A549 (cell line): ENCODE data around the gene RHAG. TPM values are rescaled to one million over a fixed set of nuclear protein-coding genes. Genes with fewer than 3 reads are reported as not detected.
"Not testable (repeated sequence)": the region's sequence is repeated elsewhere in the genome, so short reads cannot be mapped to it uniquely, and the experiment has no call there.

Experiments used
- ATAC-seq, 2 experiments: fragments of 200-7000 bp in 1 of 2; fragments of >200 bp in 1 of 2; cut with Nextera tagmentation in 1 of 2; cut with Tn5 transposase in 1 of 2; 3 replicates each; pipeline versions ENCODE4 v1.8.0 to v1.9.1; 2018 to 2020; ENCODE audit warnings: mild to moderate bottlenecking in 1 of 2, moderate library complexity in 1 of 2
- CTCF ChIA-PET: fragments of 300-600 bp; sonication (Branson Sonifier 250); formaldehyde crosslinking; extraction: SDS; loops from one replicate; lab custom pipeline; 2021; ENCODE audit warnings: antibody characterized with exemption, inconsistent platforms; lab: Yijun Ruan, JAX
- POLR2A ChIA-PET: fragments of 350-600 bp; formaldehyde crosslinking; extraction: SDS; loops from one replicate; lab custom pipeline; 2021; ENCODE audit warnings: antibody characterized with exemption, inconsistent platforms; lab: Yijun Ruan, JAX
- DNase-seq, 2 experiments: peaks; one replicate each; pipeline versions ENCODE4 v3.0.0 to v3.0.0-alpha.2; 2011 to 2016; ENCODE audit warnings: low read depth in 1 of 2, low spot score in 1 of 2
- FAIRE-seq: peaks from 2 replicates; lab custom pipeline; 2011; peaks lifted over from hg19 to GRCh38; lab: Jason Lieb, UNC
- H3K27ac ChIP-seq, 2 experiments: fragments of >200 bp; sonication (Bioruptor Twin); formaldehyde crosslinking; 3 replicates each; pipeline ENCODE4 v1.5.1; 2016 to 2017
- H3K4me1 ChIP-seq: fragments of >200 bp; sonication (Bioruptor Twin); formaldehyde crosslinking; 3 replicates; pipeline ENCODE4 v1.6.1; 2016
- H3K4me2 ChIP-seq: fragments of >200 bp; sonication (Bioruptor Twin); formaldehyde crosslinking; 3 replicates; pipeline ENCODE4 v1.6.1; 2016
- H3K4me3 ChIP-seq: fragments of >200 bp; sonication (Bioruptor Twin); formaldehyde crosslinking; 3 replicates; pipeline ENCODE4 v1.5.1; 2016
- H3K9me3 ChIP-seq: fragments of >200 bp; sonication (Bioruptor Twin); formaldehyde crosslinking; 3 replicates; pipeline ENCODE4 v1.6.1; 2016
- CBX8 ChIP-seq: fragments of 200-600 bp; sonication (generic); IDR thresholded peaks from 2 replicates; pipeline ENCODE4 v1.6.1; 2016
- CEBPB ChIP-seq, 2 experiments: fragments of >200 bp in 1 of 2; sonication (Bioruptor Twin) in 1 of 2; formaldehyde crosslinking in 1 of 2; IDR thresholded peaks; 2 replicates each; pipeline ENCODE4 v1.6.1; 2012 to 2016
- ESRRA ChIP-seq: fragments of 150-350 bp; IDR thresholded peaks from 2 replicates; pipeline ENCODE4 v1.6.1; 2014; ENCODE audit warnings: mild to moderate bottlenecking, low read length, borderline replicate concordance
- FOSB ChIP-seq: fragments of 250-450 bp; sonication (Bioruptor Pico); IDR thresholded peaks from 2 replicates; pipeline ENCODE4 v1.5.0; 2020; ENCODE audit warnings: mild to moderate bottlenecking, moderate library complexity
- FOXS1 ChIP-seq: fragments of 250-450 bp; sonication (Bioruptor Pico); IDR thresholded peaks from 2 replicates; pipeline ENCODE4 v1.5.0; 2020; ENCODE audit warnings: mild to moderate bottlenecking, moderate library complexity
- HDAC2 ChIP-seq: fragments of 200-600 bp; sonication (generic); IDR thresholded peaks from 2 replicates; pipeline ENCODE4 v1.6.1; 2016
- HEYL ChIP-seq: fragments of 250-450 bp; sonication (Bioruptor Pico); IDR thresholded peaks from 2 replicates; pipeline ENCODE4 v1.8.0; 2021; ENCODE audit warnings: mild to moderate bottlenecking, moderate library complexity
- HOXA7 ChIP-seq: fragments of 250-450 bp; sonication (Bioruptor Pico); IDR thresholded peaks from 2 replicates; pipeline ENCODE4 v1.5.0; 2020; ENCODE audit warnings: mild to moderate bottlenecking, moderate library complexity
- JUNB ChIP-seq: fragments of >200 bp; sonication (Bioruptor Twin); formaldehyde crosslinking; IDR thresholded peaks from 2 replicates; pipeline ENCODE4 v1.6.1; 2016
- MAFK ChIP-seq: fragments of 450-650 bp; IDR thresholded peaks from 2 replicates; pipeline ENCODE4 v1.6.1; 2014; ENCODE audit not compliant: partially characterized antibody
- PHF8 ChIP-seq: fragments of 200-600 bp; sonication (generic); IDR thresholded peaks from 2 replicates; pipeline ENCODE4 v1.6.1; 2016; ENCODE audit warnings: low read depth, mild to moderate bottlenecking, antibody characterized with exemption, moderate library complexity, borderline replicate concordance
- RAD21 ChIP-seq, 2 experiments: fragments of >200 bp in 1 of 2; sonication (Bioruptor Twin) in 1 of 2; formaldehyde crosslinking in 1 of 2; IDR thresholded peaks in 1 of 2; conservative IDR thresholded peaks in 1 of 2; 2 replicates in 1 of 2; 3 replicates in 1 of 2; pipeline ENCODE4 v1.6.1; 2012 to 2018; ENCODE audit warnings: inconsistent platforms in 1 of 2
- RFX5 ChIP-seq: fragments of 450-650 bp; IDR thresholded peaks from 2 replicates; pipeline ENCODE4 v1.7.1; 2014; ENCODE audit warnings: antibody characterized with exemption, mild to moderate bottlenecking, moderate library complexity
- RNF2 ChIP-seq: fragments of 200-600 bp; sonication (generic); IDR thresholded peaks from 2 replicates; pipeline ENCODE4 v1.6.1; 2016; ENCODE audit warnings: low read depth, mild to moderate bottlenecking, antibody characterized with exemption, moderate library complexity, borderline replicate concordance
- SMC3 ChIP-seq: fragments of >200 bp; sonication (Bioruptor Twin); formaldehyde crosslinking; IDR thresholded peaks from 3 replicates; pipeline ENCODE4 v1.6.1; 2018; ENCODE audit warnings: inconsistent platforms
- TFCP2L1 ChIP-seq: fragments of 250-450 bp; sonication (Bioruptor Pico); IDR thresholded peaks from 2 replicates; pipeline ENCODE4 v1.5.0; 2021; ENCODE audit warnings: mild to moderate bottlenecking
- WGBS: methylation state at CpG from one replicate; pipeline ENCODE4 v1.1.6; 2017; ENCODE audit errors: missing lambda C conversion rate; 5-methylcytosine and 5-hydroxymethylcytosine counted together
- polyA plus RNA-seq, 4 experiments: library from polyadenylated mRNA; depleted of rRNA in 3 of 4; stranded (reverse); fragments of >200 nt; fragmentation: RNase III in 1 of 4; extraction: RNeasy Plus Mini Kit Qiagen cat#74134 plus additional on column Dnase treatment in 1 of 4; gene quantifications; 2 replicates in 3 of 4; 3 replicates in 1 of 4; pipeline ENCODE4 v1.2.3, GENCODE V29; 2011 to 2017
- TF ChIP-seq, protein P1 (sequence below): fragments of >200 bp; sonication (Bioruptor Twin); formaldehyde crosslinking; IDR thresholded peaks from 3 replicates; pipeline ENCODE4 v1.5.1; 2016
- TF ChIP-seq, protein P2 (sequence below): fragments of 450-650 bp; IDR thresholded peaks from 2 replicates; pipeline ENCODE4 v1.6.1; 2014; ENCODE audit warnings: antibody characterized with exemption
- TF ChIP-seq, protein P3 (sequence below): IDR thresholded peaks from 2 replicates; pipeline ENCODE4 v1.6.1; 2012; ENCODE audit warnings: low read depth, borderline replicate concordance
- TF ChIP-seq, protein P4 (sequence below): fragments of >200 bp; sonication (Bioruptor Twin); formaldehyde crosslinking; IDR thresholded peaks from 2 replicates; pipeline ENCODE4 v1.6.1; 2016

The RHAG gene
- polyA plus RNA-seq, 2 of the 4 experiments (the other 2 are of a cell fraction): 0.05 TPM; not detected in 1

DNA sequence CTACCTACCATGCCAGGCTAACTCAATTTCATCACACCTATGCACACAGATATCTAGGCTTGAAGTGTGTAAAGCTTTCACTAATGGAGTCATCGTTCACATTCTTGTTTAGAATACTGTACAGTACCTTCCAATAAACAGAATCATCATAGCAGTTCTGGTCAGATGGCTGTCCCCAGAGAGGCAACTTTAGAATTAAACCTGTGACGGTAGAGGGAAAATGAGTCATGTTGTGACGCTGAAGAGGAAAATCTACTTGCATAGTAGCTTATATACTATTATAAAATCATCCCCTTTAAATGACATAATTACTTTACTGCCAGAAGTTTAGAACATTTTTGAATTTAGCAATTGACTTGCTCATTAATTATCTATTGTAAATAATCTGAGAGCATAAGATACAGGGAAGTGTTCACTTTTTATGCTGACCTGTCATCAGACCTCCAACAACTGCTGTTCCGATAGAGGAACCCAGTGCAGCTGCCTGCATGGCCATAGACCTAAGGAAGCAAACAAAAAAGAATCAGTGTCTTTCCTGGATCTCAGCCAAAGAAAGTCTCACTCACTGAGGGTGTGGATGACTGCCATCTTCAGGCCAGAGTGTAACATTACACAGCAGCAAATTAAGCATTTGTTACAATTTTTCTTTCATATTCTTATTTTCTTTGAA, 29.8 kb downstream of the RHAG start:
- Histone ChIP-seq H3K9me3 (no peaks in the 10 kb centered on the region), H3K4me1 (peaks cover 25% of the 10 kb centered on the region), H3K4me2 (peak overlapping the region; percentile 66), H3K4me3 (peak overlapping the region; percentile 15; the same call in 1 of the 3 replicates), H3K27ac (peak overlapping the region; percentile 50 to 59; a peak in 5 of 6 replicates)
- DNase-seq: peak; percentile 41 to 86
- peak; percentile 36 for FAIRE-seq
- no peak for TF ChIP-seq ESRRA
- peak; percentile 80 to 81 for TF ChIP-seq RAD21 (conservative IDR thresholded peaks at IDR 0.05 in 1 of 2, IDR thresholded peaks at IDR 0.05 in 1 of 2)
- no peak for TF ChIP-seq CBX8
- TF ChIP-seq HOXA7 (CRISPR knock-in tag): no peak
- peak; percentile 73 for TF ChIP-seq SMC3
- TF ChIP-seq, protein P1, sequence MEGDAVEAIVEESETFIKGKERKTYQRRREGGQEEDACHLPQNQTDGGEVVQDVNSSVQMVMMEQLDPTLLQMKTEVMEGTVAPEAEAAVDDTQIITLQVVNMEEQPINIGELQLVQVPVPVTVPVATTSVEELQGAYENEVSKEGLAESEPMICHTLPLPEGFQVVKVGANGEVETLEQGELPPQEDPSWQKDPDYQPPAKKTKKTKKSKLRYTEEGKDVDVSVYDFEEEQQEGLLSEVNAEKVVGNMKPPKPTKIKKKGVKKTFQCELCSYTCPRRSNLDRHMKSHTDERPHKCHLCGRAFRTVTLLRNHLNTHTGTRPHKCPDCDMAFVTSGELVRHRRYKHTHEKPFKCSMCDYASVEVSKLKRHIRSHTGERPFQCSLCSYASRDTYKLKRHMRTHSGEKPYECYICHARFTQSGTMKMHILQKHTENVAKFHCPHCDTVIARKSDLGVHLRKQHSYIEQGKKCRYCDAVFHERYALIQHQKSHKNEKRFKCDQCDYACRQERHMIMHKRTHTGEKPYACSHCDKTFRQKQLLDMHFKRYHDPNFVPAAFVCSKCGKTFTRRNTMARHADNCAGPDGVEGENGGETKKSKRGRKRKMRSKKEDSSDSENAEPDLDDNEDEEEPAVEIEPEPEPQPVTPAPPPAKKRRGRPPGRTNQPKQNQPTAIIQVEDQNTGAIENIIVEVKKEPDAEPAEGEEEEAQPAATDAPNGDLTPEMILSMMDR: peak; percentile 78
- peak; percentile 82 for TF ChIP-seq MAFK
- TF ChIP-seq, protein P2, sequence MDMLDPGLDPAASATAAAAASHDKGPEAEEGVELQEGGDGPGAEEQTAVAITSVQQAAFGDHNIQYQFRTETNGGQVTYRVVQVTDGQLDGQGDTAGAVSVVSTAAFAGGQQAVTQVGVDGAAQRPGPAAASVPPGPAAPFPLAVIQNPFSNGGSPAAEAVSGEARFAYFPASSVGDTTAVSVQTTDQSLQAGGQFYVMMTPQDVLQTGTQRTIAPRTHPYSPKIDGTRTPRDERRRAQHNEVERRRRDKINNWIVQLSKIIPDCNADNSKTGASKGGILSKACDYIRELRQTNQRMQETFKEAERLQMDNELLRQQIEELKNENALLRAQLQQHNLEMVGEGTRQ: no peak
- 13% methylated on average over 4 of the region's 4 CpGs for WGBS
- ChIA-PET POLR2A (interaction anchor here (1.0 kb wide), 1 partner anchor 75 kb away, joined by 3 read pairs; no protein-coding TSS in a partner anchor), CTCF (interaction anchor here (0.6 to 8.3 kb wide), 29 partner anchors 8 to 154 kb away, joined by 3 to 76 read pairs (median 3); no protein-coding TSS in a partner anchor)
- peak; percentile 84 for ATAC-seq

DNA sequence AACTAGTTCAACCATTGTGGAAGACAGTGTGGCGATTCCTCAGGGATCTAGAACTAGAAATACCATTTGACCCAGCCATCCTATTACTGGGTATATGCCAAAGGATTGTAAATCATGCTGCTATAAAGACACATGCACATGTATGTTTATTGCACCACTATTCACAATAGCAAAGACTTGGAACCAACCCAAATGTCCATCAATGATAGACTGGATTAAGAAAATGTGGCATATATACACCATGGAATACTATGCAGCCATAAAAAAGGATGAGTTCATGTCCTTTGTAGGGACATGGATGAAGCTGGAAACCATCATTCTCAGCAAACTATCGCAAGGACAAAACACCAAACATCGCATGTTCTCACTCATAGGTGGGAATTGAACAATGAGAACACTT, 32.6 kb downstream of the RHAG start:
- H3K4me2 ChIP-seq, FAIRE-seq, ATAC-seq, DNase-seq, POLR2A ChIA-PET, H3K27ac ChIP-seq, CTCF ChIA-PET, H3K4me3 ChIP-seq, H3K9me3 ChIP-seq: not testable (repeated sequence)
- WGBS: 68% methylated on average over 3 of the region's 3 CpGs
- H3K4me1 ChIP-seq: peaks cover 25% of the 10 kb centered on the region

DNA sequence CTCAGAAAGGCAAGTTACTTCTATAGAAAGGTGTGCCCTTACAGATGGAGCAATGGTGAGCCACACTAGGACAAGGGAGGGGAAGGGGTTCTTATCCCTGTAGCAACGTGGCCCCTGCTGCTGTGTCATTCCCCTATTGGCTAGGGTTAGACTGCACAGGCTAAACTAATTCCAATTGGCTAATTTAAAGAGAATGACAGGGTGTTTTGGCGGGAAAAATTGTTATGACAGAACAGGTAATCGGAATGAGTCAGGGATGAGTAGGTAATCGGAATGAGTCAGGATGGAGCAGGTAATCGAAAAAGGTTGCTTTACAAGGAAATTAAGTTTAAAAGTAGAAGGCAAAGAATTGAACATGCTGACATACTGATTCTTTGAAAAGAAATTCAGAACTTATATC, 49.4 kb downstream of the RHAG start:
- H3K4me1 ChIP-seq, FAIRE-seq, H3K27ac ChIP-seq, ATAC-seq, CTCF ChIA-PET, DNase-seq, H3K9me3 ChIP-seq, H3K4me2 ChIP-seq, H3K4me3 ChIP-seq, POLR2A ChIA-PET: not testable (repeated sequence)
- WGBS: 74% methylated on average over 5 of the region's 5 CpGs

DNA sequence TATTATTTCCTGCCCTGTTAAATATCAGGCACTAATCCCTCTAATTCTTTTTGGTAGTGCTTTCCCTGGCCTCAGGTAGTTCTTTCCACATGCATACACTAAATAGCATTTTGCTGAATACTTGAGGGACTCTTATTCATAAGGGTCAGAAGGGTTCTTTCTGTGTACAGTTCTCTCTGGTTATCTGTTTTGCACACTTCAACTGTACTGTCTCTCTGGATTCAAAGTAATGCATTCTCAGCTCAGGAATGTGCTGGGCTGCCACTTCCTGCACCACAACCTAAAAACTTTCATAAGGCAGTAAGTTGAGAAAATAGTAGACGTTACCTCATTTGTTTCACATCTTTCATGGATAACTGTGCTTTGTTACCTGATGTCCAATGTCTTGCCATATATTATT, 54.1 kb downstream of the RHAG start:
- FAIRE-seq (no peak), ATAC-seq (no peak)

DNA sequence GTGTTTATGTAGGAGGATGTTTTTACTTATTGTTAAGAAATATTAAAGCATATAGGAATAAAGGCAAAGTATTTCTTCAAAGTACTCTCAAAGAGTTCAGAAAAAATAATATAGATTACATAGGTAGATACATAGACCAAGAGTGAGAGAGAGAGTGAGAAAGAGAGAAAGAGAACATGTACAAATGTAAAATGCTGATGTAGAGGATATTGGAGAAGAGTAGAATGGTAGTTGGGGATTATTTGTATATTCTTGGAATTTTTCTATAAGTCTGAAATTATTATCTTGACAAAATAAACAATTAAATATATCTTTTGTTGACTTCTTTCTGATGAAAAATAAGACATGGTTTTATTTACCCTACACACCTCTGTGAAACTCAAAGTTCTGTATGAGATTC, 57.0 kb downstream of the RHAG start:
- CTCF ChIA-PET: no interaction called here
- Histone ChIP-seq H3K4me3 (no peak overlapping the region), H3K4me2 (no peak overlapping the region), H3K9me3 (no peaks in the 10 kb centered on the region), H3K4me1 (no peaks in the 10 kb centered on the region), H3K27ac (no peak overlapping the region)
- DNase-seq: no peak
- ATAC-seq: no peak
- no peak for FAIRE-seq
- POLR2A ChIA-PET: no interaction called here
- TF ChIP-seq TFCP2L1 (CRISPR knock-in tag) (no peak), FOSB (CRISPR knock-in tag) (no peak), JUNB (no peak), RFX5 (no peak), HEYL (no peak), CEBPB (IDR thresholded peaks at IDR 0.05) (no peak), RNF2 (no peak), HDAC2 (no peak)
- TF ChIP-seq, protein P3, sequence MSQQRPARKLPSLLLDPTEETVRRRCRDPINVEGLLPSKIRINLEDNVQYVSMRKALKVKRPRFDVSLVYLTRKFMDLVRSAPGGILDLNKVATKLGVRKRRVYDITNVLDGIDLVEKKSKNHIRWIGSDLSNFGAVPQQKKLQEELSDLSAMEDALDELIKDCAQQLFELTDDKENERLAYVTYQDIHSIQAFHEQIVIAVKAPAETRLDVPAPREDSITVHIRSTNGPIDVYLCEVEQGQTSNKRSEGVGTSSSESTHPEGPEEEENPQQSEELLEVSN: no peak
- TF ChIP-seq, protein P1: no peak

More for the DNA sequence above, 54.1 kb downstream of the RHAG start:
- TF ChIP-seq, protein P4, sequence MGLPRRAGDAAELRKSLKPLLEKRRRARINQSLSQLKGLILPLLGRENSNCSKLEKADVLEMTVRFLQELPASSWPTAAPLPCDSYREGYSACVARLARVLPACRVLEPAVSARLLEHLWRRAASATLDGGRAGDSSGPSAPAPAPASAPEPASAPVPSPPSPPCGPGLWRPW: no peak
- TF ChIP-seq PHF8 (no peak), ESRRA (no peak), HDAC2 (no peak), HOXA7 (CRISPR knock-in tag) (no peak), FOXS1 (no peak)
- Histone ChIP-seq H3K4me3 (no peak overlapping the region), H3K4me1 (no peaks in the 10 kb centered on the region), H3K27ac (no peak overlapping the region), H3K9me3 (no peaks in the 10 kb centered on the region), H3K4me2 (no peak overlapping the region)
- WGBS: 63% methylated on average over 1 of the region's 1 CpG
- CTCF ChIA-PET: no interaction called here
- POLR2A ChIA-PET: no interaction called here
- no peak for DNase-seq
